Measurements from ENCODE around the gene TFDP2.
A peak's percentile ranks its signal among the peaks of the same experiment; 100 is the strongest.

The TFDP2 gene

GRCh38 chr3:142065344-142065743 lies 84.0 kb downstream of the TFDP2 start:
- DNase-seq: no peak

- DNase-seq: no peak
These were observed 84.9 kb downstream of the TFDP2 start for GRCh38 chr3:142064454-142064853.

- DNase-seq: no peak
These were observed 92.0 kb downstream of the TFDP2 start for GRCh38 chr3:142057331-142057725.

GRCh38 chr3:142056656-142057330 lies 92.6 kb downstream of the TFDP2 start:
- no peak for DNase-seq

GRCh38 chr3:142053835-142054234 lies 95.5 kb downstream of the TFDP2 start:
- DNase-seq: no peak

- no peak for DNase-seq
These were observed 96.1 kb downstream of the TFDP2 start for GRCh38 chr3:142053244-142053643.

GRCh38 chr3:142051351-142051750 lies 98.0 kb downstream of the TFDP2 start:
- DNase-seq: no peak

- no peak for DNase-seq
These were observed 102.3 kb downstream of the TFDP2 start for GRCh38 chr3:142047021-142047369.

- DNase-seq: no peak
These were observed 102.9 kb downstream of the TFDP2 start for GRCh38 chr3:142046320-142047020.

- no peak for DNase-seq
These were observed 108.3 kb downstream of the TFDP2 start for GRCh38 chr3:142040941-142041491.

GRCh38 chr3:142035308-142035922 lies 113.9 kb downstream of the TFDP2 start:
- DNase-seq: no peak

GRCh38 chr3:142033292-142033691 lies 116.1 kb downstream of the TFDP2 start:
- DNase-seq: no peak

- DNase-seq: no peak
These were observed 117.8 kb downstream of the TFDP2 start for GRCh38 chr3:142031575-142031974.

GRCh38 chr3:142029791-142030190 lies 119.6 kb downstream of the TFDP2 start:
- no peak for DNase-seq

GRCh38 chr3:142029052-142029642 lies 120.2 kb downstream of the TFDP2 start:
- no peak for DNase-seq

- DNase-seq: peak; percentile 76
These were observed 121.0 kb downstream of the TFDP2 start for GRCh38 chr3:142028243-142028777.

- DNase-seq: no peak
These were observed 121.6 kb downstream of the TFDP2 start for GRCh38 chr3:142027735-142028134.

- peak; percentile 76 for DNase-seq
These were observed 122.0 kb downstream of the TFDP2 start for GRCh38 chr3:142027300-142027699.

GRCh38 chr3:142026333-142026732 lies 123.0 kb downstream of the TFDP2 start:
- no peak for DNase-seq

GRCh38 chr3:142022381-142022780 lies 127.0 kb downstream of the TFDP2 start:
- DNase-seq: peak; percentile 41

- no peak for DNase-seq
These were observed 128.2 kb downstream of the TFDP2 start for GRCh38 chr3:142021127-142021526.

- no peak for DNase-seq
These were observed 129.5 kb downstream of the TFDP2 start for GRCh38 chr3:142019794-142020320.

GRCh38 chr3:142013993-142014392 lies 135.4 kb downstream of the TFDP2 start:
- DNase-seq: no peak
